ENCODE measurements around the gene TMC1.

The TMC1 gene

DNA sequence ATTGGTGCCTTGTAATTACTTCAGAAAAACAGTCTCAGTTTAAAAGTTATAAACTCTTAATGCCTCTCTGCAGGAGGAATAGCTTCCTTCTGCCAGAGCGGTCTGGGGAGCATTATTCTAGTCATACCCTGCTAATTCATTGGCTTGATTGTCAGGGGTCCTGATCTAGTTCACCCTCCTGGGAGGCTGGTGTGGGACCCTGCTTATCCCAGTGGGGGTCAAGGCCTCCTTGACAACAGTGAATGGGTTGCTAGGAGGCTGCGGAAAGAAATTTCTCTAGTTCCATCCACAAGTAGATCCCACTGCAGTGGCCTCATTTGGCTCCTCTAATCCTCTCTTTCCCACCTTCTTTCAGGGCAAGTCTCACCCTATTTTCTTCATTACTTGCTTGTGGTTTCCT, 105.7 kb downstream of the TMC1 start:
- no peak for DNase-seq
- no peaks in the 10 kb centered on the region for H3K27me3 ChIP-seq
- TF ChIP-seq CTCF (IDR thresholded peaks at IDR 0.05): no peak

DNA sequence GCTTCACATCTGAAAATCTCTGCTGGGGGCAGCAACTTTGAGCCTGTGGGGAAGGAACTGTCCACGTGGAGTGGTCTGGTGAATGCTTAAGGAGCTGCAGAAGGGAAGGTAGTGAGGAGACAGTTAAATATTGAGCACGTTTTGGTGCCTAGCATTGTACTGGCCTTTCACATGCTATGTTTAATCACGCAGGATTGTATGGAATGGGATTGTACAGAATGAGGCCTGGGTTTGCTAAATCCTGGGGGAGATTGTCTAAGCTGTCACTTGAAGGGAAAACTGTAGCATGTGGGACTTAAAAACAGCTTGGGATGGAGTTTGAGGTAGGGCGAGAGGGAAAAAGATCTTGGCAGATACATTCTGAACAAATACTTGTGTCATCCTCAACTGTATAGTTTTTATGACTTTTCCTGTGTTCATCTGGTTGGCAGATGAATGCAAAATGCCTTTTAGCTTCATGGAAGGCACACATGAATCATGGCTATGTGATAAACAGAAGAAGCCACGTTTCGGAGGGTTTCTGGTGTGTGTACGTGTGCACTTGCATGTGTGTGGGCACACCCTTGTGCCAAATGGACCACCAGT, 106.6 kb downstream of the TMC1 start:
- peaks cover 0 to 8% (median 0%) of the 10 kb centered on the region in 4 donors for H3K4me1 ChIP-seq
- no peak for TF ChIP-seq CTCF (IDR thresholded peaks at IDR 0.05)
- intact Hi-C loops (cut with DNase I; ENCODE audit: low total_unique reads): no loop called here
- H3K4me3 ChIP-seq: no peak overlapping the region
- no peak for DNase-seq
- no peak overlapping the region for H3K27ac ChIP-seq
- no peaks in the 10 kb centered on the region for H3K27me3 ChIP-seq
- H3K9me3 ChIP-seq: no peaks in the 10 kb centered on the region
- no peaks in the 10 kb centered on the region for H3K36me3 ChIP-seq

More for the DNA sequence above, 105.7 kb downstream of the TMC1 start:
- Histone ChIP-seq H3K9me3 (no peaks in the 10 kb centered on the region), H3K4me3 (no peak overlapping the region), H3K36me3 (no peaks in the 10 kb centered on the region), H3K4me1 (peaks cover 0 to 8% (median 0%) of the 10 kb centered on the region in 4 donors), H3K27ac (no peak overlapping the region)
- intact Hi-C loops (cut with DNase I; ENCODE audit: low total_unique reads): no loop called here

DNA sequence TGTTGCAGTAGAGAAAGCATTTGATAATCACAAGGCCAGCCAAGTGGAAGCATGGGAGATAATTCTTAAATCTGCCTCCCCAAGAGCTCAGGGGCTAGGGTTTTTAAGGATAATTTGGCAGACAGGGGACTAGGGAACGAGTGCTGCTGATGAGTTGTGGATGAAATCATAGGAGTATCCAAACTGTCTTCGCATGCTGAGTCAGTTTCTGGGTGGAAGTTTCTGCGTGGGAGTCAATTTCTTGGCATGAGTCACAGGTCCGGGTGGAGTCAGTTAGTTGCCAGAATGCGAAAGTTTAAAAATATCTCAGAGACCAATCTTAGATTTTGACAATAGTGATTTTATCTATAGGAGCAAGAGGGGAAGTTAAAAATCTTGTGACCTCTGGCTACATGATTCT, 112.6 kb downstream of the TMC1 start:
- intact Hi-C loops (cut with DNase I; ENCODE audit: low total_unique reads): no loop called here

GRCh38 chr9:72635197-72635596, 113.8 kb downstream of the TMC1 start:
- H3K4me1 ChIP-seq: peaks cover 0 to 3% (median 0%) of the 10 kb centered on the region in 4 donors
- DNase-seq: no peak
- no peak overlapping the region for H3K4me3 ChIP-seq
- TF ChIP-seq CTCF (IDR thresholded peaks at IDR 0.05): no peak
- H3K9me3 ChIP-seq: peaks cover 0 to 11% (median 0%) of the 10 kb centered on the region in 3 donors
- H3K27ac ChIP-seq: no peak overlapping the region
- intact Hi-C loops (cut with DNase I; ENCODE audit: low total_unique reads): no loop called here
- H3K27me3 ChIP-seq: no peaks in the 10 kb centered on the region
- H3K36me3 ChIP-seq: no peaks in the 10 kb centered on the region

More for the DNA sequence above, 112.6 kb downstream of the TMC1 start:
- H3K36me3 ChIP-seq: no peaks in the 10 kb centered on the region
- peaks cover 0 to 3% (median 0%) of the 10 kb centered on the region in 4 donors for H3K4me1 ChIP-seq
- H3K27ac ChIP-seq: no peak overlapping the region
- H3K4me3 ChIP-seq: no peak overlapping the region
- peaks cover 0 to 11% (median 0%) of the 10 kb centered on the region in 3 donors for H3K9me3 ChIP-seq
- DNase-seq: no peak
- H3K27me3 ChIP-seq: no peaks in the 10 kb centered on the region
- no peak for TF ChIP-seq CTCF (IDR thresholded peaks at IDR 0.05)

DNA sequence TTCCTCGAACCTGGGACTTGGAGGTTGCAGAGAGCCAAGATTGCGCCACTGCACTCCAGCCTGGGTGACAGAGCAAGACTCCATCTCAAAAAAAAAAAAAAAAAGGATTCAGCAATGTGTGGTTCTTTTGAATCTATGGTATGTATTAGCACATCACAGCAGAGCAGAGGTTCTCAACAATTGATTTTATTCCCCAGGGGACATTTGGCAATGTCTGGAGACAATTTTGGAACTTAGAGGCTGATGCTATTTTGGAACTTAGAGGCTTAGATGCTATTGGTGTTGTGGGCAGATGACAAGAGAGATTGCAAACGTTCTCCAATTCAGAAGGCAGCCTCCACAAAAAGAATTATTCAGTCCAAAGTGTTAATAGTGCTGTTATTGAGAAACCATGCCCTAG, 115.2 kb downstream of the TMC1 start:
- Histone ChIP-seq H3K4me3 (no peak overlapping the region), H3K4me1 (peaks cover 0 to 3% (median 0%) of the 10 kb centered on the region in 4 donors), H3K9me3 (peaks cover 0 to 11% (median 0%) of the 10 kb centered on the region in 3 donors), H3K27me3 (no peaks in the 10 kb centered on the region), H3K36me3 (no peaks in the 10 kb centered on the region), H3K27ac (no peak overlapping the region)
- intact Hi-C loops (cut with DNase I; ENCODE audit: low total_unique reads): no loop called here
- DNase-seq: no peak
- no peak for TF ChIP-seq CTCF (IDR thresholded peaks at IDR 0.05)

DNA sequence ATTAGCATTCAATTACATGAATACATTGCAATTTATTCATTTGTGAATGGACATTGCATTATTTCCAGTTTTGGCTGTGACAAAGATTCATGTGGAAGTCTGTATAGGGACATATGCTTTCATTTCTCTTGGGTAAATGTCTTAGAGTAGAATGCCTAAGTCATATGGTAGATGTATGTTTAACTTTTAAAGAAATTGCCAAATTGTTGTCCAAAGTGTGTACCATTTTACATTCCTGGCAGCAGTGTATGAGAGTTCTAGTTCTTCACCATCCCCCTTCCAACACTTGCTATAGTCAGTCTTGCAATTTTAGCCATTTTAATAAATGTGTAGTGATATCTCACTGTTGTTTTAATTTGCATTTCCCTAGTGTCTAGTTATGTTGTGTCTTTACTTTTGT, 122.2 kb downstream of the TMC1 start:
- no peaks in the 10 kb centered on the region for H3K4me1 ChIP-seq
- intact Hi-C loops (cut with DNase I; ENCODE audit: low total_unique reads): no loop called here

More for the DNA sequence above, 122.2 kb downstream of the TMC1 start:
- Histone ChIP-seq H3K9me3 (no peaks in the 10 kb centered on the region), H3K27me3 (no peaks in the 10 kb centered on the region), H3K27ac (no peak overlapping the region), H3K4me3 (no peak overlapping the region), H3K36me3 (no peaks in the 10 kb centered on the region)
- no peak for DNase-seq
- no peak for TF ChIP-seq CTCF (IDR thresholded peaks at IDR 0.05)
